ENCODE results near the gene MAP2K4.
A peak's percentile ranks its signal among the peaks of the same experiment; 100 is the strongest.

Gene MAP2K4

GRCh38 chr17:12037970-12038369, 17.3 kb downstream of the MAP2K4 start:
- no peak overlapping the region for H3K9ac ChIP-seq (ENCODE audit: low read depth, low read length)
- no peak overlapping the region for H3K4me3 ChIP-seq (ENCODE audit: low read depth, low read length)
- H3K36me3 ChIP-seq (ENCODE audit: control insufficient read depth, insufficient read depth, low read length): 0 out of 2 replicates have a peak, but pooled peaks cover 4% of the 10 kb centered on the region
- no peaks in the 10 kb centered on the region for H3K4me1 ChIP-seq (ENCODE audit: control insufficient read depth, insufficient read depth, low read length)
- H3K9me3 ChIP-seq (ENCODE audit: control insufficient read depth, insufficient read depth, low read length): no peaks in the 10 kb centered on the region
- no peaks in the 10 kb centered on the region for H3K27me3 ChIP-seq (ENCODE audit: control insufficient read depth, insufficient read depth, low read length)
- H3K27ac ChIP-seq (ENCODE audit: low read depth, low read length): no peak overlapping the region

DNA sequence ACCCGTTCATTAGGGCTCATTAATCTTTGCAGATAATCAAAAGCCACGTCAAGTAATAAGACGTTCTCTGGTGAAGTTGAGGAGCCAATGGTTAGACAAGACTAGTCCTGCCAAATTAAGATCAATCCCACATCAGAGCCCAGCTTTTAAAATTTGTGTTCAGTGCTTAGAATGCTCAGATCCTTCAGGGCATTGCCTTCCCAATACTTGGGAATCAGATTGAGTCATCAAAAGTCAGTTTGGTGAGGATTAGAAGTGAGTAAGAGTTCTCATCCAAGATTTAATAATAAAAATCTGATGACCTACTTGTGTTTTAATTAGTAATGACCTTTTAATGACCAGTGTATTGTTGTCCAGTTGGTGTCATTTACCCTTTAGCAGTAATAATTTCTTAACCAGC, 19.8 kb downstream of the MAP2K4 start:
- Histone ChIP-seq H3K27ac (ENCODE audit: low read depth, low read length) (no peak overlapping the region), H3K27me3 (ENCODE audit: control insufficient read depth, insufficient read depth, low read length) (no peaks in the 10 kb centered on the region), H3K9me3 (ENCODE audit: control insufficient read depth, insufficient read depth, low read length) (no peaks in the 10 kb centered on the region), H3K4me3 (ENCODE audit: low read depth, low read length) (no peak overlapping the region), H3K4me1 (ENCODE audit: control insufficient read depth, insufficient read depth, low read length) (peaks cover 12% of the 10 kb centered on the region; the same call in 1 of the 2 replicates), H3K9ac (ENCODE audit: low read depth, low read length) (no peak overlapping the region), H3K36me3 (ENCODE audit: control insufficient read depth, insufficient read depth, low read length) (no peaks in the 10 kb centered on the region)

- Histone ChIP-seq H3K36me3 (ENCODE audit: control insufficient read depth, insufficient read depth, low read length) (no peaks in the 10 kb centered on the region), H3K9ac (ENCODE audit: low read depth, low read length) (no peak overlapping the region), H3K9me3 (ENCODE audit: control insufficient read depth, insufficient read depth, low read length) (no peaks in the 10 kb centered on the region), H3K4me3 (ENCODE audit: low read depth, low read length) (no peak overlapping the region), H3K4me1 (ENCODE audit: control insufficient read depth, insufficient read depth, low read length) (peaks cover 20% of the 10 kb centered on the region), H3K27me3 (ENCODE audit: control insufficient read depth, insufficient read depth, low read length) (no peaks in the 10 kb centered on the region), H3K27ac (ENCODE audit: low read depth, low read length) (no peak overlapping the region)
Observed at GRCh38 chr17:12041312-12041711, 20.6 kb downstream of the MAP2K4 start.

- Histone ChIP-seq H3K4me3 (ENCODE audit: low read depth, low read length) (no peak overlapping the region), H3K9me3 (ENCODE audit: control insufficient read depth, insufficient read depth, low read length) (no peaks in the 10 kb centered on the region), H3K4me1 (ENCODE audit: control insufficient read depth, insufficient read depth, low read length) (peaks cover 36% of the 10 kb centered on the region), H3K9ac (ENCODE audit: low read depth, low read length) (no peak overlapping the region), H3K27ac (ENCODE audit: low read depth, low read length) (no peak overlapping the region), H3K36me3 (ENCODE audit: control insufficient read depth, insufficient read depth, low read length) (no peaks in the 10 kb centered on the region), H3K27me3 (ENCODE audit: control insufficient read depth, insufficient read depth, low read length) (no peaks in the 10 kb centered on the region)
Observed at GRCh38 chr17:12043702-12044101, 23.0 kb downstream of the MAP2K4 start.

DNA sequence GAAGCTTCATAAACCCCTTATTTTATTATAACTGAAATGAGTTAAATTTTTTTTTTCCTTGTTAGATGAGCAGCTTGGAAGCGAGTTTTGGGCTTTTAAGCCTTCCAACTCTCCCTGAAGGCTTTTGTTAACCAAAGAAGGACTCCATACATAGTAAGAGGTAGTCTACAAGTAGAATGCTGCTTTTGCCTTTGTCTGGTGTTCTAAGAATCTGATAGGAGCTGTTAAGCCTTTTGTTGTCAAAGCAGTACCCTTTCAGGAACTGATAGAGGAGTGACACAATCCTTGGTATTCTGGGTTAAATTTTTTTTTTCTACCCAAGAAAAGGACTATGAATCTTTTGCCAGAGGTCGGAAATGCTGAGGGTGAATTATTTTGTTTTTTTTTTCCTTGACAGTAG, 26.1 kb downstream of the MAP2K4 start:
- no peaks in the 10 kb centered on the region for H3K27me3 ChIP-seq (ENCODE audit: control insufficient read depth, insufficient read depth, low read length)
- H3K36me3 ChIP-seq (ENCODE audit: control insufficient read depth, insufficient read depth, low read length): no peaks in the 10 kb centered on the region
- peak overlapping the region; percentile 36 for H3K4me3 ChIP-seq (ENCODE audit: low read depth, low read length)
- H3K9ac ChIP-seq (ENCODE audit: low read depth, low read length): no peak overlapping the region
- peak overlapping the region; percentile 70 for H3K27ac ChIP-seq (ENCODE audit: low read depth, low read length)
- no peaks in the 10 kb centered on the region for H3K9me3 ChIP-seq (ENCODE audit: control insufficient read depth, insufficient read depth, low read length)
- peaks cover 63% of the 10 kb centered on the region for H3K4me1 ChIP-seq (ENCODE audit: control insufficient read depth, insufficient read depth, low read length)

DNA sequence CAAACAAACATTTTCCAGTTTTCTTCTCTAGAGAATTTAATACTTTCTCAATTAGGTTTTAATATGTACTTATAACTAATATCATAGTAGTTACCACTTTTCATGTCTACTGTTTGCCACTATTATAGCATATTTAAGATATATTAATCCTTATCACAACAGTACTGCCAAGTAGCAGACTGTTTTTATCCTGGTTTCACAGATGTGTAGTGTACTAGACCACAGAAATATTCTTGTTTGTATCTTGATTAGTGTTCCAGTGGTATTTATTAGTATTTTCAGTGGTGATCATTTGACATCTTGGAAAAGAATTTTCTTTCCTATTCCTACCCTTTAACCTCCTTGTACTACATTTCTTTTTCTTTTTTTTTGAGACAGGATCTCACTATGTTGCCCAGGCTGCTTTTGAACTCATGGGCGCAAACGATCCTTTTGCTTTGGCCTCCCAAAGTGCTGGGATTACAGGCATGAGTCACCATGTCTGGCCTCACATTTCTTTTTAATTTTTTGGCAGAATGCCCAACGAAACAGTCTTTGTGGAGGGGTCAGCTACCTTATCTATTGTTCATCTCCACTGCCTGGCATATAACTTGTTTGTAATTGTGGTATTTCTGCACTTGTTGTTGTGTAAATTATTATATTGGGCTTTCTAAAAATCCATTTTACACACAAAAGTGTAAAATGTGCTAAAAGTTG, 27.2 kb downstream of the MAP2K4 start:
- no peaks in the 10 kb centered on the region for H3K36me3 ChIP-seq (ENCODE audit: control insufficient read depth, insufficient read depth, low read length)
- H3K27me3 ChIP-seq (ENCODE audit: control insufficient read depth, insufficient read depth, low read length): no peaks in the 10 kb centered on the region
- H3K9me3 ChIP-seq (ENCODE audit: control insufficient read depth, insufficient read depth, low read length): no peaks in the 10 kb centered on the region
- no peak overlapping the region for H3K4me3 ChIP-seq (ENCODE audit: low read depth, low read length)
- H3K27ac ChIP-seq (ENCODE audit: low read depth, low read length): no peak overlapping the region
- H3K4me1 ChIP-seq (ENCODE audit: control insufficient read depth, insufficient read depth, low read length): peaks cover 72% of the 10 kb centered on the region
- H3K9ac ChIP-seq (ENCODE audit: low read depth, low read length): no peak overlapping the region

- Histone ChIP-seq H3K4me3 (ENCODE audit: low read depth, low read length) (no peak overlapping the region), H3K4me1 (ENCODE audit: control insufficient read depth, insufficient read depth, low read length) (peaks cover 82% of the 10 kb centered on the region), H3K36me3 (ENCODE audit: control insufficient read depth, insufficient read depth, low read length) (no peaks in the 10 kb centered on the region), H3K27me3 (ENCODE audit: control insufficient read depth, insufficient read depth, low read length) (no peaks in the 10 kb centered on the region), H3K27ac (ENCODE audit: low read depth, low read length) (no peak overlapping the region), H3K9ac (ENCODE audit: low read depth, low read length) (no peak overlapping the region), H3K9me3 (ENCODE audit: control insufficient read depth, insufficient read depth, low read length) (no peaks in the 10 kb centered on the region)
Observed at GRCh38 chr17:12048843-12049473, 28.3 kb downstream of the MAP2K4 start.

DNA sequence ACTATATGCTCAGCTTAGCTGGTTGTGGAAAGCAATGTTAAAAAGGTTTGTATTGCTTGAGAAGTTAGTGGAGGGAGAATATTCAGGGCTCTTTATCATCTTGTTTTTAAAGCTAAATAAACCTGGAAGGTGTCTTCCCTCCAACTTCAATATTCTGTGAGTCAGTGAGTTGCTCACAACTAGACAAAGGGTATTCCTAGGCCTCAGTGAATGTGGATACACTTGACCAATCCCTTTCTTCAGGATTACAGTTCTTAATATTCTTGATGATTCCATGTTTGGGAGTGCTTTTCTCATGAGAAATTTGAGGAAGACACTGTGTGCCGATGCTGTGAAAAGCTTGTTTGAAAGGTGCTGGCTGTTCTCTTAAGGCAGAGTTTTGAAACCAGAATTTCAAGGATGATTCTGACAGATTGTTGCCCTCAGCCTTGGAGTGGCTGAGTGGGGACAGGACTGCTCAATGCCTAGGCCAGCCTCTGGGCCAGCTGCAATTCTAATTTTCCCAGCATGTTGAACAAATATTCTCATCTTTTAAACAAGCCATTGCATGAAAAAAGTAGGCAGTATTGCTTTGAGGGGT, 30.1 kb downstream of the MAP2K4 start:
- Histone ChIP-seq H3K4me3 (ENCODE audit: low read depth, low read length) (no peak overlapping the region), H3K27me3 (ENCODE audit: control insufficient read depth, insufficient read depth, low read length) (no peaks in the 10 kb centered on the region), H3K9me3 (ENCODE audit: control insufficient read depth, insufficient read depth, low read length) (no peaks in the 10 kb centered on the region), H3K27ac (ENCODE audit: low read depth, low read length) (peak overlapping the region; percentile 33), H3K36me3 (ENCODE audit: control insufficient read depth, insufficient read depth, low read length) (no peaks in the 10 kb centered on the region), H3K9ac (ENCODE audit: low read depth, low read length) (no peak overlapping the region), H3K4me1 (ENCODE audit: control insufficient read depth, insufficient read depth, low read length) (peaks cover 76% of the 10 kb centered on the region)

GRCh38 chr17:12053552-12053951, 32.9 kb downstream of the MAP2K4 start:
- H3K36me3 ChIP-seq (ENCODE audit: control insufficient read depth, insufficient read depth, low read length): no peaks in the 10 kb centered on the region
- H3K9ac ChIP-seq (ENCODE audit: low read depth, low read length): no peak overlapping the region
- H3K9me3 ChIP-seq (ENCODE audit: control insufficient read depth, insufficient read depth, low read length): no peaks in the 10 kb centered on the region
- peaks cover 72% of the 10 kb centered on the region for H3K4me1 ChIP-seq (ENCODE audit: control insufficient read depth, insufficient read depth, low read length)
- H3K27ac ChIP-seq (ENCODE audit: low read depth, low read length): no peak overlapping the region
- H3K27me3 ChIP-seq (ENCODE audit: control insufficient read depth, insufficient read depth, low read length): no peaks in the 10 kb centered on the region
- no peak overlapping the region for H3K4me3 ChIP-seq (ENCODE audit: low read depth, low read length)

GRCh38 chr17:12055889-12056288, 35.2 kb downstream of the MAP2K4 start:
- H3K9me3 ChIP-seq (ENCODE audit: control insufficient read depth, insufficient read depth, low read length): no peaks in the 10 kb centered on the region
- no peak overlapping the region for H3K27ac ChIP-seq (ENCODE audit: low read depth, low read length)
- peaks cover 53% of the 10 kb centered on the region for H3K4me1 ChIP-seq (ENCODE audit: control insufficient read depth, insufficient read depth, low read length)
- no peaks in the 10 kb centered on the region for H3K36me3 ChIP-seq (ENCODE audit: control insufficient read depth, insufficient read depth, low read length)
- H3K4me3 ChIP-seq (ENCODE audit: low read depth, low read length): no peak overlapping the region
- H3K27me3 ChIP-seq (ENCODE audit: control insufficient read depth, insufficient read depth, low read length): no peaks in the 10 kb centered on the region
- H3K9ac ChIP-seq (ENCODE audit: low read depth, low read length): no peak overlapping the region

- Histone ChIP-seq H3K4me1 (ENCODE audit: control insufficient read depth, insufficient read depth, low read length) (peaks cover 38% of the 10 kb centered on the region), H3K27me3 (ENCODE audit: control insufficient read depth, insufficient read depth, low read length) (no peaks in the 10 kb centered on the region), H3K36me3 (ENCODE audit: control insufficient read depth, insufficient read depth, low read length) (no peaks in the 10 kb centered on the region), H3K27ac (ENCODE audit: low read depth, low read length) (no peak overlapping the region), H3K9ac (ENCODE audit: low read depth, low read length) (no peak overlapping the region), H3K4me3 (ENCODE audit: low read depth, low read length) (no peak overlapping the region), H3K9me3 (ENCODE audit: control insufficient read depth, insufficient read depth, low read length) (no peaks in the 10 kb centered on the region)
Observed at GRCh38 chr17:12057520-12057919, 36.8 kb downstream of the MAP2K4 start.
